Eye (tissue), 1 donor: ENCODE measurements around the gene SCD.
A peak's percentile ranks its signal among the peaks of the same experiment; 100 is the strongest.
"Not testable (repeated sequence)": the region's sequence is repeated elsewhere in the genome, so short reads cannot be mapped to it uniquely, and the experiment has no call there.

Experiments used
- DNase-seq: peaks from one replicate; pipeline ENCODE4 v3.0.0-alpha.2; 2015

Gene SCD

DNA sequence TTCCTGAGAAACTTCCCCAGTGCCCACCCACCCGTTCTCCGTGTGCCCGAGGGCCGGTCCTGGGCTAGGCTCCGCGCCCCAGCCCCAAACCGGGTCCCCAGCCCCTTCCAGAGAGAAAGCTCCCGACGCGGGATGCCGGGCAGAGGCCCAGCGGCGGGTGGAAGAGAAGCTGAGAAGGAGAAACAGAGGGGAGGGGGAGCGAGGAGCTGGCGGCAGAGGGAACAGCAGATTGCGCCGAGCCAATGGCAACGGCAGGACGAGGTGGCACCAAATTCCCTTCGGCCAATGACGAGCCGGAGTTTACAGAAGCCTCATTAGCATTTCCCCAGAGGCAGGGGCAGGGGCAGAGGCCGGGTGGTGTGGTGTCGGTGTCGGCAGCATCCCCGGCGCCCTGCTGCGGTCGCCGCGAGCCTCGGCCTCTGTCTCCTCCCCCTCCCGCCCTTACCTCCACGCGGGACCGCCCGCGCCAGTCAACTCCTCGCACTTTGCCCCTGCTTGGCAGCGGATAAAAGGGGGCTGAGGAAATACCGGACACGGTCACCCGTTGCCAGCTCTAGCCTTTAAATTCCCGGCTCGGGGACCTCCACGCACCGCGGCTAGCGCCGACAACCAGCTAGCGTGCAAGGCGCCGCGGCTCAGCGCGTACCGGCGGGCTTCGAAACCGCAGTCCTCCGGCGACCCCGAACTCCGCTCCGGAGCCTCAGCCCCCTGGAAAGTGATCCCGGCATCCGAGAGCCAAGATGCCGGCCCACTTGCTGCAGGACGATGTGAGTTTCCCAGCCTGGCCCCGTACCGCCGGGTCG lies at the start of gene SCD:
Gene SCD (plus strand): TSS at position 469 of the 803 bp plus-strand sequence. CDS start 272 bp downstream, at position 741.
- DNase-seq = peak; percentile 97

GRCh38 chr10:100297242-100297641 lies 49.8 kb upstream of the SCD start:
- DNase-seq = no peak

DNA sequence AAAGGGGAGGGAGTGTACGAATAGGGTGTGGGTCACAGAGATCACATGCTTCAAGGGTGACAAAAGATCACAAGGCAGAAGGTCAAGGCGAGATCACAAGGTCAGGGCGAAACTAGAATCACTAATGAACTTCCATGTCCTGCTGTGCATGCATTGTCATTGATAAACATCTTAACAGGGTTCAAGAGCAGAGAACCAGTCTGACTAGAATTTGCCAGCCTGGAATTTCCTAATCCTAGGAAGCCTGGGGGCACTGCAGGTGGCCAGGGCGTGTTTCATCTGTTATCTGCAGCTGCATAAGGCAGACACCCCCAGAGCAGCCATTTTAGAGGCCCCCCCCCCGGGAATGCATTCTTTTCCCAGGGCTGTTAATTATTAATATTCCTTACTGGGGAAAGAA lies 45.9 kb upstream of the SCD start:
- not testable (repeated sequence) for DNase-seq

DNA sequence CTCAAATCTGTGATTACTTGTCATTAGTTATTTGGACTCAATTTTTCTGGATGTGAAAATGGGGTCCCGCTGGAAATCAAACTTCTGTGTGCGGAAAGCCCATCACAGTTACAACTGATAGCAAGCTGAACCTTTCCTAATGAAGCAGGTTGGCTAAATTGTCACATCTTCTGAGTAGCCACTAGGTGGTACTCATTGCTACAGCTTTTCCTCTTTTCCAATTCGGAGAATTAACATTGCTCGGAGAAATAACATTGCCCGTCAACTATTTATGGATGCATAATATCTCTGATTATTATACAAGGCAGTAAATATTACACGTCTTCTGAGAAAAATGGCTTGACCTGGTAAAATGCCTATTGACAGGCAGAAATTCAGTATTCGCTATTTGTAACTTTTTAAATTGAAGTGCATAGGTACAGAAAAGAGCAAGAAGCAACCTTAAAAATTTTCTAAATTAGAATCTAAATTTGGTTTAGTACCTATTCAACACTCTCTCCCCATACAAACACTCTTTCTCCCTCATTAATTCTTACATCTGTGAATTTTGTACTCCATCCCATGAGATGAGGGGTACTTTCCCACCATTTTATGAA lies 43.2 kb upstream of the SCD start:
- peak; percentile 37 for DNase-seq

DNA sequence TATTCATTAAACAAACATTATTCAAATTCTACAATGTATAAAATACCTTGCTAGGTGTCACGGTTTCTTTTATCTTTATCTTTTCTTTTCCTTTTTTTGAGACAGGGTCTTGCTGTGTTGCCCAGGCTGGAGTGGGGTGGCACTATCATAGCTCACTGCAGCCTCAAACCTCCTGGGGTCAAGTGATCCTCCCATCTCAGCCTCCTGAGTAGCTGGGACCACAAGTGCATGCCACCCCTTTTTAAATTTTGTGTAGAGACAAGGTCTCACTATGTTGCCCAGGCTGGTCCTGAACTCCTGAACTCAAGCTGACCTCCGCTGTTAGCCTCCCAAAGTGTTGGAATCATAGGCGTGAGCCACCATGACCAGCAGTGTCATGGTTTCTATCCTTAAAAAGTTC lies 42.6 kb upstream of the SCD start:
- DNase-seq = no peak

GRCh38 chr10:100306861-100307260 lies 40.2 kb upstream of the SCD start:
- DNase-seq = no peak

DNA sequence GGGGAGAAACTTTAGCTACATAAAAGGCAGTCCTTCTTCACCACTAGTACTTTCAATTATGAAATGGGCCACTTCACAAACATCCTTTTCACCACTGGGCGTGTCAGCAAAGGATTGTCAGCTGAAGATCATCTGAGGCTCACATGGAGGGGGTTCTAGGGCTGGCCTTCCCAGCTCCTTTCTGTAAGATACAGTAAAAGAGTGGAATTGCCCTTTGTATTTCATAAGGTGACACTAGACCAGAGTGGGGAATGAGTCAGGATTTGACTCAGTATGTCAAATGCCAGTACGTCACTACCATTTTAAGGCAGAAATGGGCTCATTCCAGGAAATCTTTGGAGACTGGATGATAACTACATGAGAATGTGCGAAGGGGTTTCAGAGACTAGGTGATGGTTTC lies 39.3 kb upstream of the SCD start:
- no peak for DNase-seq

- no peak for DNase-seq
These were observed 35.7 kb upstream of the SCD start for GRCh38 chr10:100311298-100311697.

DNA sequence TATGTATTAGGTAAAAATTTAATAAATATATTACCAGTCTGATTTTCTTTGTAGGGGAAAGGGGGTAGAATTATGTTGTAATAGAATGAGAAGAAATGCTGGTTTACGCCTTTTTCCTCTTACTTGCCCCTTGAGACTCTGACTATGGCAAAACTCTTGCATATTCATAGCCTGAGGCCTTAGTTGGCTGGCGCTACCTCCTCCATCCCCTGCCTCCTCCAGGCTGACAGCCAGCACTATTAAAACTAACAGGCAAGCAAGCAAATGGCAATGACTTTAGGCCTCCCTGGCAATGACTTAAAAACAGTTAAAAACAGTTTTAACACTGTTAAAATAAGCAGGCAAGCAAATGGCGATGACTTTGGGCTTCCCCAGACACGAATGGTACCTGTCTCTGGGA lies 31.4 kb upstream of the SCD start:
- DNase-seq = no peak

- no peak for DNase-seq
These were observed 28.8 kb upstream of the SCD start for GRCh38 chr10:100318207-100318606.

- no peak for DNase-seq
These were observed 27.2 kb upstream of the SCD start for GRCh38 chr10:100319707-100320402.

DNA sequence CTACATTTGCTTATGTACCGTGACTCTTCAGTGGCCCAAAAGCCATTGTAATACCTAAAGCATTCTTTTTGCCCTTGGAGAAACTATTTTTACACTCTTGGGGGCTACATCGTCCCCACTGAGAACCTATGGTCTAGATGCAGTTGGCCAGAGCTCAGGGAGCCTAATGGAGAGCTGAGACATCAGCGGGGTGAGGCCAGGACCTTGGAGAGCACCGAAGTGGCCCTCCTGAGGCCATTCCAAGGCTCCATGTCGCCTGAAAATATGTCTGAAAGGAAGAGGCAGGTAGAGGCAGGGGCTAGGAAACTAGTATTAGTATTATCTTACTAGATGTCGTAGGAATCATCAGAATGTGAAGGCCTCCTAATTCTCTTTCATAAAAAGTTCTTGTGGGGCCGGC lies 21.9 kb upstream of the SCD start:
- DNase-seq = no peak

- no peak for DNase-seq
These were observed 19.9 kb upstream of the SCD start for GRCh38 chr10:100327007-100327717.

- DNase-seq = no peak
These were observed 19.4 kb upstream of the SCD start for GRCh38 chr10:100327718-100328009.

DNA sequence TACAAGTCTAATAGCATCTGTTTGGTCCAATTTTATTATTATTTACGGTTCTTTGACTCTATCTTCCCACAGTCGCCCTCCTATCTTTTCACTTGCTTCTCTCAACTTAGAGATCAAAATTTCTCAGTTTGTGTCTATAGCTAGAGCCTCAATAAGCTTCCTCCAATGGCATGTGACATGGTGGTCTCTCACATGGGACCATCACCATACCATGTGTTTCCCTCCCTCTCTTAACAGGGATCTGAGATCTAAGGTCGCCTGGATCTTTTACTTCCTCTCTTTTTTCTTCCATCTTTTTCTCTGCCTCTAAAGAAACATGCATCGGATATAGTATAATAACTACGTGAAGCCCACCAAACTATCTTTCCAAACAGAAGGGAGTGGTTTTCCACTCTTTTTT lies 18.8 kb upstream of the SCD start:
- no peak for DNase-seq

- DNase-seq = no peak
These were observed 17.0 kb upstream of the SCD start, which contains the start of gene PKD2L1 for GRCh38 chr10:100330079-100330478. PKD2L1 (minus strand) TSS chr10:100330228; CDS start chr10:100330103, 125 bp downstream.

- DNase-seq = no peak
These were observed 13.9 kb upstream of the SCD start for GRCh38 chr10:100333106-100333505.

- DNase-seq = no peak
These were observed 13.2 kb upstream of the SCD start for GRCh38 chr10:100333661-100334440.

DNA sequence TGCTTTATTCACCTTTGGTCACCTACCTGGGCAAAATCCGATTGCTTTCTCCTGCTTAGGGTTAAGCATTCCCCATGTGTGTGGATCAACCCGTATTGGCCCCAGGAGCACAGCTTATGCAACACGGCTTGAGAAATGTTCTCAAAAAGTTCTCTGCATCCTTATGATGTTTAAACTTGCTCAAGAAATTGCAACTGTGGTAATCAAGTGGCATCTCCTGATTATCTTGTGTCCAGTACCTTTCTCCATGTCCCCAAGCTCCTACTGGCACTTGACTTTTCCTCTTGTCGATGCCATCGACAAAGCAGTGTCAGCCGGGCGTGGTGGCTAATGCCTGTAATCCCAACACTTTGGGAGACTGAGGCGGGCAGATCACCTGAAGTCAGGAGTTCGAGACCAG lies 12.3 kb upstream of the SCD start:
- DNase-seq = no peak

DNA sequence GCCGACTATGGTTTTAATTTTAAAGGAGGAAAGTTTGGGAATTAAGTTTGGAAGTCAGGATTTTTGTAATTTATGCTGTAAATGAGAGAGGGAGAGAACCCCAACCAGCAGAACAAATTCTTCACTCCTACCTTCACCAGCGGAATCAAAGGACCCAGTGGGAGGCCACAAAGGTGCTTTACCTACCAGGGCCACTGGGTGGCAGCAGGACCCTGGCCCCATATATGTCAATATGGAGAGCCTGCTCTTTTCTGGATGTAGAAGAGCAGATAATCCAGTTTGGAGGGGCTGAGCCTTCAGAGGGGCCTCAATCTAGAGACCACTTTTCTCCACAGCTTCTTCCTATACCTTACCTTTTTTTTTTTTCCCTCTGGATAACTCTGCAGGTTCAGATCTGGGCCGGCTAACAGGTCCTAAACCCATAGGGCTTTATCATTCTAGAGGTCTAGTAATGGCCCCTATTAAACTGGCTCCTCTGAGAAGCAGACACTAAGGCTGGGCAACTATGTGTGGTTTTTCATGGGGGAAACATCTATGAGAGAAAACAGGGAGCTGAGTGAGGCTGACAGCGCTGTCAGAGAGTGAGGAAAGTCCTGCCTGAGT lies 8.5 kb upstream of the SCD start:
- DNase-seq = peak; percentile 90

- DNase-seq = no peak
These were observed 7.8 kb upstream of the SCD start for GRCh38 chr10:100339236-100339635.
